CD14-positive monocyte (primary cell): ENCODE results near the gene CYTL1. TPM values are rescaled to one million over a fixed set of nuclear protein-coding genes. Genes with fewer than 3 reads are reported as not detected.

Experiments
- DNase-seq, 3 donors: peaks; one replicate each; pipeline ENCODE4 v3.0.0-alpha.2; 2011 to 2022
- H2AFZ ChIP-seq: 2 replicates; pipeline ENCODE4 v1.6.0; 2012; ENCODE audit warnings: mild to moderate bottlenecking, low read depth, low read length, inconsistent platforms; ENCODE audit not compliant: insufficient read depth, poor library complexity, severe bottlenecking
- H3K27ac ChIP-seq, 2 donors: 1 replicate in 1 of 2; 2 replicates in 1 of 2; pipeline ENCODE4 v1.5.1; 2012 to 2013; ENCODE audit warnings: low read length in 2 of 2, control low read depth in 1 of 2, inconsistent platforms in 1 of 2, low read depth in 1 of 2, mild to moderate bottlenecking in 1 of 2
- H3K27me3 ChIP-seq, 2 donors: one replicate each; pipeline versions ENCODE4 v1.6.0 to v1.6.1; 2011 to 2013; ENCODE audit warnings: low read length in 2 of 2; ENCODE audit not compliant: control insufficient read depth in 2 of 2, insufficient read depth in 2 of 2
- H3K36me3 ChIP-seq, 2 donors: replicated peaks in 1 of 2; 1 replicate in 1 of 2; 2 replicates in 1 of 2; pipeline versions ENCODE4 v1.5.1 to v1.6.1; 2012 to 2013; ENCODE audit warnings: low read length in 2 of 2, control low read depth in 1 of 2, inconsistent platforms in 1 of 2, mild to moderate bottlenecking in 1 of 2; ENCODE audit not compliant: insufficient read depth in 2 of 2, control insufficient read depth in 1 of 2
- H3K4me1 ChIP-seq, 2 donors: 1 replicate in 1 of 2; 2 replicates in 1 of 2; pipeline versions ENCODE4 v1.5.1 to v1.6.1; 2012 to 2013; ENCODE audit warnings: low read length in 2 of 2, control low read depth in 1 of 2, inconsistent platforms in 1 of 2, mild to moderate bottlenecking in 1 of 2, moderate library complexity in 1 of 2; ENCODE audit not compliant: insufficient read depth in 2 of 2, control insufficient read depth in 1 of 2
- H3K4me2 ChIP-seq: replicated peaks from 2 replicates; pipeline ENCODE3; 2012; ENCODE audit warnings: low read length, moderate library complexity, mild to moderate bottlenecking; ENCODE audit not compliant: poor library complexity, severe bottlenecking; ENCODE audit errors: extremely low read depth
- H3K4me3 ChIP-seq, 3 experiments: fragments of 200-600 bp in 1 of 3; sonication (generic) in 1 of 3; replicated peaks in 1 of 3; 1 replicate in 2 of 3; 2 replicates in 1 of 3; pipeline ENCODE4 v1.5.1; 2011 to 2013; ENCODE audit warnings: low read length in 3 of 3, mild to moderate bottlenecking in 3 of 3, control low read depth in 2 of 3, low read depth in 2 of 3, inconsistent platforms in 1 of 3, moderate library complexity in 1 of 3
- H3K79me2 ChIP-seq: 2 replicates; pipeline ENCODE4 v1.6.0; 2012; ENCODE audit warnings: mild to moderate bottlenecking, control low read depth, inconsistent platforms, low read length, moderate library complexity; ENCODE audit not compliant: insufficient read depth
- H3K9ac ChIP-seq: 2 replicates; pipeline ENCODE4 v1.6.0; 2017; ENCODE audit warnings: low read length, mild to moderate bottlenecking; ENCODE audit not compliant: insufficient read depth, poor library complexity, severe bottlenecking
- H3K9me3 ChIP-seq, 2 donors: replicated peaks in 1 of 2; 1 replicate in 1 of 2; 2 replicates in 1 of 2; pipeline versions ENCODE4 v1.5.1 to v1.6.1; 2012 to 2013; ENCODE audit warnings: low read length in 2 of 2, control low read depth in 1 of 2; ENCODE audit not compliant: control insufficient read depth in 1 of 2, insufficient read depth in 1 of 2
- H4K20me1 ChIP-seq: 2 replicates; pipeline ENCODE4 v1.6.0; 2012; ENCODE audit warnings: mild to moderate bottlenecking, low read length, control low read depth, moderate library complexity; ENCODE audit not compliant: insufficient read depth
- H3K27ac Mint-ChIP-seq, 7 donors: one replicate each; pipeline ENCODE4 v1.8.0; 2020; ENCODE audit warnings: mild to moderate bottlenecking in 7 of 7, mixed read lengths in 7 of 7, moderate library complexity in 6 of 7, inconsistent platforms in 2 of 7
- H3K27me3 Mint-ChIP-seq, 3 donors: one replicate each; pipeline ENCODE4 v1.8.0; 2021 to 2022; ENCODE audit warnings: low read depth in 3 of 3, mild to moderate bottlenecking in 3 of 3, mixed read lengths in 3 of 3, moderate library complexity in 3 of 3, inconsistent platforms in 1 of 3
- H3K36me3 Mint-ChIP-seq, 2 donors: one replicate each; pipeline ENCODE4 v1.8.0; 2020; ENCODE audit warnings: mixed read lengths in 2 of 2, inconsistent platforms in 1 of 2, mild to moderate bottlenecking in 1 of 2
- H3K4me1 Mint-ChIP-seq: one replicate; pipeline ENCODE4 v1.8.0; 2020; ENCODE audit warnings: mild to moderate bottlenecking, mixed read lengths
- H3K4me3 Mint-ChIP-seq, 2 donors: one replicate each; pipeline ENCODE4 v1.8.0; 2020; ENCODE audit warnings: mild to moderate bottlenecking in 2 of 2, mixed read lengths in 2 of 2, moderate library complexity in 1 of 2
- H3K9me3 Mint-ChIP-seq, 7 donors: one replicate each; pipeline ENCODE4 v1.8.0; 2020 to 2022; ENCODE audit warnings: mixed read lengths in 7 of 7, mild to moderate bottlenecking in 6 of 7, moderate library complexity in 6 of 7, inconsistent platforms in 2 of 7
- CTCF ChIP-seq: fragments of 200-600 bp; IDR thresholded peaks from one replicate; pipeline ENCODE4 v1.8.0; 2022; ENCODE audit warnings: antibody characterized with exemption, mild to moderate bottlenecking
- WGBS: methylation state at CpG from one replicate; pipeline ENCODE4 v1.1.5; 2013; ENCODE audit warnings: missing lambda C conversion rate; ENCODE audit not compliant: insufficient coverage; 5-methylcytosine and 5-hydroxymethylcytosine counted together
- intact Hi-C, 2 donors: fragments of 100-400 bp; cut with micrococcal nuclease; formaldehyde crosslinking; loops; one replicate each; pipeline versions ENCODE4 v1.15.0 to v1.15.1; 2023
- polyA plus RNA-seq, 3 donors: library from polyadenylated mRNA; depleted of rRNA in 1 of 3; unstranded in 2 of 3; stranded (reverse) in 1 of 3; fragments of 300-500 nt in 2 of 3; fragments of >200 nt in 1 of 3; fragmentation: Illumina TruSeq in 2 of 3; gene quantifications; 1 replicate in 2 of 3; 2 replicates in 1 of 3; pipeline ENCODE4 v1.2.3, GENCODE V29; 2012 to 2021

Gene CYTL1
- polyA plus RNA-seq, 3 donors = 0.32 to 0.56 TPM; not detected in 1

GRCh38 chr4:5034206-5034605 lies 14.9 kb upstream of the CYTL1 start:
- H3K4me2 ChIP-seq = peak overlapping the region; percentile 63
- H3K36me3 ChIP-seq = no peaks in the 10 kb centered on the region
- H3K4me1 ChIP-seq = peaks cover 70% of the 10 kb centered on the region in 2 donors
- TF ChIP-seq CTCF = no peak
- Mint-ChIP-seq H3K9me3 (no peaks in the 10 kb centered on the region), H3K4me3 (peak overlapping the region; percentile 49 to 80), H3K27me3 (no peaks in the 10 kb centered on the region), H3K27ac (peak overlapping the region; percentile 80 to 92 (median 91)), H3K4me1 (peaks cover 73% of the 10 kb centered on the region), H3K36me3 (peaks cover 4% of the 10 kb centered on the region in 2 donors)
- no peaks in the 10 kb centered on the region for H3K79me2 ChIP-seq
- H3K27me3 ChIP-seq = no peaks in the 10 kb centered on the region
- H3K9me3 ChIP-seq = no peaks in the 10 kb centered on the region
- H3K4me3 ChIP-seq = peak overlapping the region in 2 of 3 experiments; percentile 3 to 61
- no CpG with 5 or more reads among the region's 8 CpGs for WGBS
- DNase-seq = no peak
- H3K27ac ChIP-seq = peak overlapping the region; percentile 71 to 82
- intact Hi-C loops = no loop called here
- H2AFZ ChIP-seq = peak overlapping the region; percentile 78
- peak overlapping the region; percentile 45 for H3K9ac ChIP-seq
- no peaks in the 10 kb centered on the region for H4K20me1 ChIP-seq

GRCh38 chr4:5033281-5033841 lies 14.1 kb upstream of the CYTL1 start:
- Histone ChIP-seq H3K27ac (peak overlapping the region; percentile 71 to 82), H3K4me3 (peak overlapping the region; percentile 3 to 61 (median 8)), H3K9ac (peak overlapping the region; percentile 45), H3K4me1 (peaks cover 62% of the 10 kb centered on the region in 2 donors), H3K9me3 (no peaks in the 10 kb centered on the region), H2AFZ (peak overlapping the region; percentile 78), H3K4me2 (peak overlapping the region; percentile 63), H4K20me1 (no peaks in the 10 kb centered on the region), H3K79me2 (no peaks in the 10 kb centered on the region), H3K36me3 (no peaks in the 10 kb centered on the region), H3K27me3 (no peaks in the 10 kb centered on the region)
- peak overlapping the region; percentile 64 to 80 for H3K4me3 Mint-ChIP-seq
- no peak for TF ChIP-seq CTCF
- 0% methylated on average over 1 of the region's 10 CpGs for WGBS
- intact Hi-C loops = no loop called here
- peak overlapping the region; percentile 80 to 92 (median 91) for H3K27ac Mint-ChIP-seq
- H3K9me3 Mint-ChIP-seq = no peaks in the 10 kb centered on the region
- peaks cover 68% of the 10 kb centered on the region for H3K4me1 Mint-ChIP-seq
- peaks cover 4% of the 10 kb centered on the region in 2 donors for H3K36me3 Mint-ChIP-seq
- H3K27me3 Mint-ChIP-seq = no peaks in the 10 kb centered on the region
- peak in 2 of 3 donors; percentile 35 to 44 for DNase-seq
